NCI-H146 (cell line): ENCODE data around the gene PLEKHH1.
A peak's percentile ranks its signal among the peaks of the same experiment; 100 is the strongest.
"Not testable (repeated sequence)": the region's sequence is repeated elsewhere in the genome, so short reads cannot be mapped to it uniquely, and the experiment has no call there.

Experiments used
- DNase-seq: peaks from one replicate; lab custom pipeline; 2025; lab: John Stamatoyannopoulos, UW

The PLEKHH1 gene

GRCh38 chr14:67533754-67534085, 630 bp downstream of the PLEKHH1 start:
- peak; percentile 38 for DNase-seq

GRCh38 chr14:67536087-67536486, 3.0 kb downstream of the PLEKHH1 start:
- no peak for DNase-seq

GRCh38 chr14:67537736-67538135, 4.6 kb downstream of the PLEKHH1 start:
- no peak for DNase-seq

- DNase-seq: no peak
Measured at GRCh38 chr14:67538501-67538900, 5.4 kb downstream of the PLEKHH1 start.

- no peak for DNase-seq
Measured at GRCh38 chr14:67539116-67539515, 6.0 kb downstream of the PLEKHH1 start.

GRCh38 chr14:67541448-67542387, 8.6 kb downstream of the PLEKHH1 start:
- no peak for DNase-seq

GRCh38 chr14:67542620-67543019, 9.5 kb downstream of the PLEKHH1 start:
- not testable (repeated sequence) for DNase-seq

GRCh38 chr14:67544590-67544989, 11.5 kb downstream of the PLEKHH1 start:
- no peak for DNase-seq

- DNase-seq: no peak
Measured at GRCh38 chr14:67547224-67547780, 14.2 kb downstream of the PLEKHH1 start.

- no peak for DNase-seq
Measured at GRCh38 chr14:67549734-67550133, 16.6 kb downstream of the PLEKHH1 start.

- DNase-seq: no peak
Measured at GRCh38 chr14:67551123-67551522, 18.0 kb downstream of the PLEKHH1 start.

GRCh38 chr14:67551940-67552339, 18.9 kb downstream of the PLEKHH1 start:
- no peak for DNase-seq

- DNase-seq: no peak
Measured at GRCh38 chr14:67553547-67553946, 20.5 kb downstream of the PLEKHH1 start.

- DNase-seq: no peak
Measured at GRCh38 chr14:67554341-67554740, 21.3 kb downstream of the PLEKHH1 start.

GRCh38 chr14:67555518-67556090, 22.5 kb downstream of the PLEKHH1 start:
- no peak for DNase-seq

GRCh38 chr14:67556671-67557070, 23.6 kb downstream of the PLEKHH1 start:
- no peak for DNase-seq

- no peak for DNase-seq
Measured at GRCh38 chr14:67557118-67557517, 24.0 kb downstream of the PLEKHH1 start.

GRCh38 chr14:67557656-67558055, 24.6 kb downstream of the PLEKHH1 start:
- no peak for DNase-seq

GRCh38 chr14:67559639-67560038, 26.5 kb downstream of the PLEKHH1 start:
- DNase-seq: no peak

GRCh38 chr14:67562025-67562775, 29.1 kb downstream of the PLEKHH1 start:
- no peak for DNase-seq

GRCh38 chr14:67562776-67563150, 29.7 kb downstream of the PLEKHH1 start:
- no peak for DNase-seq

GRCh38 chr14:67564236-67564635, 31.1 kb downstream of the PLEKHH1 start:
- DNase-seq: no peak

- no peak for DNase-seq
Measured at GRCh38 chr14:67566908-67567307, 33.8 kb downstream of the PLEKHH1 start.
